D341Med (cell line): ENCODE data around the gene SLC9C1.
"Not testable (repeated sequence)": the region's sequence is repeated elsewhere in the genome, so short reads cannot be mapped to it uniquely, and the experiment has no call there.

ENCODE experiments used
- DNase-seq: peaks from one replicate; pipeline ENCODE4 v3.0.0; 2012; ENCODE audit warnings: low spot score

Gene SLC9C1

DNA sequence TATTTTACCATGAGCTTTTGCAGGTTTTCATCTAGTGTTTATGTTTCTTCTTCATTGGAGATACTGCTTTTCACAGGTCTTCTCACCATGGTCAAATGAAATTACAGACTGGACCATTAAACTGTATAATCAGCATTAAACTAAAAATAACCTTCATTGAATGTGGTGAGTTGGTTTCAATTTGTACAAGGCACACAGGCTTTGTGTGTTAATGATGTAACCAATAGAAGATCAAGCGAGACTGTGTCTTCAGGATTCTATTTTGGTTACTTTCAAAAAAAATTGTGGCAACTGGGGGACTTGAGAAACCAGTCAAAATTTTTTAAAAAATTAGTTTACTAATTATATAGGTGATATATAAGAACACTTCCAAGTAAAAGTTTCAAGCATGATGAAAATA is 106.7 kb downstream of the SLC9C1 start:
- DNase-seq: no peak

DNA sequence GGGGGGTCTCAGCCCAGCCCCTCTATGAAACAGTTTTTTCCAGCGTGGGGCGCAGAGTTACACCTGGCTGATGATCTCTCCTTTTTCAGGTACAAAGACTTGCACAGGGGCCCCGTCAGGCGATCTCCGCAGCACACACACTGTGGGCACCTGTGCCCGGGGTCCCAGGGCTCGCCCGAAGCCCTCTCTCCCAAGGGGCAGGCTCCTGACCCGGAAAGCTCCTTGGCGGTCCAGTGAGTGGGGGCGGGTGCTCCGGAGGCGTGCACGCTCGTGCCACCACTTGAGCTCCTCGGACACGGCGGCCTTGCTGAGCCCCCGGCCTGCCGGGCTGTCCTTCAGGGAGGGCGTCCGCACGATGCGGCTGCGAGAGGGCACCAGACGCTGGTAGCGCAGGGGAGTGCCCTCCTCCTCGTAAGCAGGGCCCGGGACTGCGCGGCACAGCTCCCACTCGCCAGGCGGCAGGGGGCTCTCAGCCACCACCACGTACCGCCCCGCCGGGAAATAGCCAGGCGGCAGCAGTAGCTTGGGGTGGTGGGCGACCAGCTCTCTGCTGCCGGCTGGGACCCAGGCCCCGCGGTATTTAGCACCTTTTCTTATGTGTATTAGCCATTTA is 108.5 kb downstream of the SLC9C1 start:
- not testable (repeated sequence) for DNase-seq

DNA sequence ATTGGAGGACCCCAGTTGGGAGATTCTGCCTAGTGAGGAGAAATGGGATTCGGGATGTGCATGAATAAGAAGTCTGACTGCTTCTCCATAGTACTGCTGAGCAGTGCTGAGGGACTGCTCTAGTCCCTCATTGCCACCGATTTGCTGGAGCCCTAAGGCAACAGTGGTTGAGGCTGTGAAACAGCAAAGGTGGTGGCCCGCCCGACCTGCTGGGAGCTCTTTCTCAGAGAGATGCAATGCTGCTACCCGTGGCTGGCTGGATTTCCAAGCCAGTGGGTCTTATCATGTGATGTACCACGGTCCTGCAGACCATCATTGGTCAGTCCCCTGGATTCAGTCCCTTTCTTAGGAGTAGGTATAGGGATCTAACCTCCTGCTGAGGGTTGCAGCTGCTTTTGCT is 118.4 kb downstream of the SLC9C1 start:
- DNase-seq: no peak

DNA sequence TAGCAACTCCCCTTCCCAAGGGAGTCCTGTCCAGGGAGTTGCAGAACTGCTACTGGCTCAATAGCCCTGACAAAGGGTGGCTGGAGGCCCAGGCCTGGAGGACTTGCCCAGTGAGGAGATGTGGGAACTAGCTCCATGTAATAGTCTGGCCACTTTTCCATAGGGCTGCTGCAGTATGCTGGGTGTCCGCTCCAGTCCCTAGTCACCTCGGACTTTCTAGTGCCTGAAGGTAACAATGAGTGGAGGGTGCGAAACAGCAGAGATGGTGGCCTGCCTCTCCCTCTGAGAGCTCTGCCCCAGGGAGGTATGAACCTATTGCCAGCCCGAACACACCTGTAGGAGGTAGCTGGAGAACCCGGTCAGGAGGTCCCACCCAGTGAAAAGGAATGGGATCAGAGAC is 119.0 kb downstream of the SLC9C1 start:
- DNase-seq: no peak

DNA sequence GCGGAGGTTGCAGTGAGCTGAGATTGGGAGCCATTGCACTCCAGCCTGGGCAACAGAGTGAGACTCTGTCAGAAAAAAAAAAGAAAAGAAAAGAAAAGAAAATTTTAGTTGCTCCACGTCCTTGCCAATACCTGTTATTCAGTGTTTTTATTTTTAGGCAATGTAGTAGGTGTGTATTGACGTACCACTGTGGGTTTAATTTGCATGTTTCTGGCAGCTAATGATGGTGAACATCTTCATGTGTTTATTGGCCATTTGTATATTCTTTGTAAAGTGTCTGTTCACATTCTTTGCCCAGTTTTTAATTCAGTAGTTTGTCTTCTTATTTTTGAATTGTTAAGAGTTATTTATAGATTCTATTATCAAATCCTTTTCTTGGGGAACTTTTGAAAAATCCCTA is 122.9 kb downstream of the SLC9C1 start:
- DNase-seq: no peak

DNA sequence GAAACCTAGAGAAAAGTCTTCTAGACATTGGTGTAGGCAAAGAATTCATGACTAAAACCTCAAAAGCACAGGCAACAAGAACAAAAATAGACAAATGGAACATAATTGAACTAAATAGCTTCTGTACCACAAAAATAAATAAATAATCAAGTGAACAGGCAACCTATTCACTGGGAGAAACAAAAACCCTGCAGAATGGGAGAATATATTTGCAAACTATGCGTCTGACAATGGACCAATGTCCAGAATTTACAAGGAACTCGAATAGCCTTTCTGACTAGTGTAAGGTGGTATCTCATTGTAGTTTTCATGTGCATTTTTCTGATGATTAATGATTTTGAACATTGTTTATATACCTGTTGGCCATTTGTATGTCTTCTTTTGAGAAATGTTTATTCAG is 124.0 kb downstream of the SLC9C1 start:
- no peak for DNase-seq

DNA sequence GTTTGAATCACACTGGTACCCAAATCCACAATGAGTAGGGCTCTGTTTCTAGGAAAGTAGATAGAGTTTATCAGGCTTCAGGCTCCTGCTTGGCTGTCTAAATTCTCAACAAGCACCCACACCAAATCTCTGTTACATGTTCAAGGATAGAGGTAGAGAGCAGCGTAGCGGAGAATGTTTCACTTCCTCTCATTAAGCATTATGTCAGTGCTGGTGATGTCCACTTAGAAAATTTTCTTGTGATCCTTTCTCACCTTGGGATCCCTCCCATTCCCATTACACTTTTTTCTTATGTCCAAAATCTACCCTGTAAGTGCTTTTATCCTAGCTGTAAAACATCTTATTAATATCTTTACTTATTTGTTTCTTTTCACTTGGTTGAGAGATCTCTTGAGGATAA is 126.3 kb downstream of the SLC9C1 start:
- no peak for DNase-seq

DNA sequence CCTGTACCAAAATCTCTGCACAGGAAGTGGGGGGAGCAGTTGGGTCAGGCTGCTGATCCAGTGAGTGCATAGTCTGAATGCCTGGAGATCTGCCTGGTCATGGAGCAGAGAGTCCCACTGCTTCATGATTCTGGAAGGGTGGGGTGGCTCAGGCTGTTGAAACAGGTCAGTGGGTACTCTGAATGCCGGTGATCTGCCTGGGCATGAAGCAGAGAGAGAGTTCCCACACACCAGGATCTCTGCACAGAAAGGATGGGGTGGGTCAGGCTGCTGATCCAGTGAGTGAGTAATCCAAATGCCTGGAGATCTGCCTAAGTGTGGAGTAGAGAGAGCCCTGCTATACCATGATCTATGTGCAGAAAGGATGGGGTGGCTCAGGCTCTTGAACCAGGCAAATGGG is 144.9 kb downstream of the SLC9C1 start:
- no peak for DNase-seq

DNA sequence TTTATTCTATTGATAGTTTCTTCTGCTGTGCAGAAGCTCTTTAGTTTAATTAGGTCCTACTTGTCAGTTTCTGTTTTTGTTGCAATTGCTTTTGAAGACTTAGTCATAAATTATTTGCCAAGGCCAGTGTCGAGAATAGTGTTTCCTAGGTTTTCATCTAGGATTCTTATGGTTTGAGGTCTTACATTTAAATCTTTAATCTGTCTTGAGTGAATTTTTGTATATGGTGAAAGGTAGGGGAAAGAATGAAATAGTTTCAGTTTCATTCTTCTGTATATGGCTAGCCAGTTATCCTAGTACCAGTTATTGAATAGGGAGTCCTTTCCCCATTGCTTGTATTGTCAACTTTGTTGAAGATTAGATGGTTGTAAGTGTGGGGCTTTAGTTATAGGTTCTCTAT is 150.3 kb downstream of the SLC9C1 start:
- no peak for DNase-seq

DNA sequence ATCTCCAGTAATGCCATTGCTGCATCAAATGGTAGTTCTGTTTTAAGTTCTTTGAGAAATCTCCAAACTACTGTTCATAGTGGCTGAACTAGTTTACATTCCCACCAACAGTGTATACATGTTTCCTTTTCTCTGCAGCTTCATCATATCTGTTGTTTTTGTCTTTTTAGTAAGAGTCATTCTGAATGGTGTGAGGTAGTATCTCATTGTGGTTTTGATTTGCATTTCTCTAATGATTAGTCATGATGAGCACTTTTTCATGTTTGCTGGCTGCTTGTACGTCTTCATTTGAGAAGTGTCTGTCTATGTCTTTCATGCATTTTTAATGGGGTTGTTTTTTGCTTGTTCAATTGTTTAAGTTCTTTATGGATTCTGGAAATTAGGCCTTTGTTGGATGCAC is 150.8 kb downstream of the SLC9C1 start:
- DNase-seq: no peak

DNA sequence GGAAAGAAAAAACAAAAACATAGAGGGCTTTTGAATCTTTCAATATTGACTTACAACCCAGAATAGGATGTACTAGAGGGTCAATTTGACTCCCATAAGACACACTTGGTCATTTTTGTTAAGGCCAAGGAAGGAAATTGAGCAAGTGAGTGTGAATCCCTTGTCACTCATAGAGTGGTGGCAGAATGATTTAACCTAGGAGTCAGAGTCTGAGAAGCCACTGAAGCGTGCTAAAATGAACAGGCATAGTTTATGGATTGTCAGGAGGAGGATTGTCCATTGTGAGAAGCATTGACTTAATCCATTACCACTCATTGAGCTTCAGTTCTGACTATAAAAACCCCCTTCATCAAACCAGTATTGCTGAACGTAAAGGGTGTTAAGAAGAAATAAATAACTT is 152.7 kb downstream of the SLC9C1 start:
- no peak for DNase-seq

DNA sequence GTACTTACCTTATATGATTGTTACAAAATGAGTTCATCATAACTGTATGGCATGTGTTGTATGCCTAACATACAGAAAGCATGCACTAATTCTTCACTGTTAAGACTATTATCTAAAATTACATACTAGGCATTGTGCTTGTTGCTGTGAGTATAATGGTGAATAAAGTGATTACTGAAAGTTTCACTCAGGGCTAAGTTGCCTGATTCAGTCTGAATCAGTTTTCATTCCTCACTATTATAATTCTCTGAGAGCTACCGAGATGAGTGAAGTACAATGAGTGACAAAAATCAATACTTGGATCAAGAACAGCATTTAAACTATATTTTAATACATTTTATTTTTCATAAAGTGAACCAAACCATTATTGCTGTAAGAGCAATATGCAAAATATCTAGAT is 153.4 kb downstream of the SLC9C1 start:
- no peak for DNase-seq

DNA sequence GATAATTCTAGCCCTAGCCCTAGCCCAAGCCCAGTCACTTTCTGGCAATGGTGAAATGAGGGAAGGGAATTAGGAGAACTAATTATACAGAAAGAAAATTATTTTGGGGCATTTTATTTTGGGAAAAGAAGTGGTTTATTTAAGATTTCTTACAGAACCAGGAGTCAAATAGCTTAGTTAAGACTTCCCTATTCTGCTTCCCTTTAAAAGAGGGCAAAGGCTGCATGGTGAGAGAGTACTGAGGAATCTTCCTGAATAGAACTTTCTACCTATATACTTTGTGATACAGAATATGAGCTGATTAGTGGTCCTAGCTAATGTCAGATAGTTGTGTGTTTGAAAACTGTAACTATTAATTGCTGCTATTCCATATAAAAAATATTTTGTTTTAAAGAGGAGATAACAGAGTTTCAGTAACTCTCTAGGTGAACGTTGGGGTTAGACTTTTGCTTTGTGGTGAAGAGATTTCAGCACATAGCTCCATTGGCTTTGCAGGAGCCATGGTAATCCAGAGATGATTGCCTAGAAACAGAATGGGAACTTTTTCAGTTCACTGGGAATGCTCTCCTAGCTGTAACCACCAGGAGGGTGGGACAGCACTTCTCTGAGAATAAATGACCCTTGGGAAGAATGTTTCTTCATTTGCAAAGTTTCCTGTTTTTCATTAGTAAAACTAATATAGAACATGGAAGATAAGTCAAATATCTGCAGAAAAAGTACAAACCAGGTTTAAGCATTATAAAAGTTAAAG is 155.6 kb downstream of the SLC9C1 start:
- DNase-seq: no peak

DNA sequence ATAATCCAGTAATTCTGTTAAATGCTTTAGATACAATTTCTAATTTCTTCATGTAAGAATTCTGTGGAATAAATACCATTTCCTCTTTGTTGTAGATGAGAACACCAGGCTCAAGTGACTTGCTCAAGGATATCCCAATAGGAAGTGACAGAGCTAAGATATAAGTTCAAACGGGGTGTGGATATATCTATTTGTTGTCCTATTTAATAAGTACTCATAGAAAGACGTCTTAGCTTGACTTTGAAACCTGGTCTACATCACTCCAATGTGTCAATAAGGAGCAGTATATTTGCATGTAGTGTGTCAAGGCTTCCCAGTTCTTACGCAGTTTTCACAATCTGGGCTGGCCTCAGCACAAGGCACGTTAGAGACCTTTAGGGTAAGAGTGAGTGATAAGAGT is 156.2 kb downstream of the SLC9C1 start:
- DNase-seq: no peak

DNA sequence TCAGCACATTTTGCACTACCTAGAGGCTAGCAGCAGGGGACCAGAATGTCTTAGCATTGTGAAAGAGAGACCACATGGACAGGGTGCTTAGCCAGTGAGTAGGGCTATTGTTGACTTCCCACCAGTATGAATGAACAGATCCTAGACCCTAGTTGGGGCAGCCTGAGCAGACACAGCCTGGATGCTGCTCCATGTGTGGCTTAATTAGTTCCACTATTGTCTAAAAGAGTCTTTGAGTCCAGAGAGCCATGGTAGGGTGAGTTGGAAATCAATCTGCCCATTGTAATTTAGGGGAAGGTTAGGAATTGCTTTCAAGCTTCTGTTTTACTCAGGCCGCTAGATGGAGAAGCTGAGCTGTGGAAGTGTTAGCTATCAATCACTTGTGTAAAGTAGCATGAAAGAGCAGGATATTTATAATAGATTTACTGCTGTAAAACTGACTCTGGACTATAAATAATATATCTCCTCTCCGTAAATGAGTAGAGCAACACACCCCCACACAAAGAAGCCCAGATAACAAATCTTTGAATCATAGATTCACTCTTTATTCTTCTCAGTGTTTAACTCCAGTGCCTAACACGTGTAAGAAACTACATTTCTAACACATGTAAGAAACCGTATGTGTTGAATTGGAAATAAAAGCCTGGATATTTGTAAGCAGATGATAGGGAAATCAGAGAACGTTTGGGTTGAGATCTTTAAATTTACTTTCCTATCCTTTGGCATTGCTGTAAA is 156.9 kb downstream of the SLC9C1 start:
- peak; percentile 37 for DNase-seq

DNA sequence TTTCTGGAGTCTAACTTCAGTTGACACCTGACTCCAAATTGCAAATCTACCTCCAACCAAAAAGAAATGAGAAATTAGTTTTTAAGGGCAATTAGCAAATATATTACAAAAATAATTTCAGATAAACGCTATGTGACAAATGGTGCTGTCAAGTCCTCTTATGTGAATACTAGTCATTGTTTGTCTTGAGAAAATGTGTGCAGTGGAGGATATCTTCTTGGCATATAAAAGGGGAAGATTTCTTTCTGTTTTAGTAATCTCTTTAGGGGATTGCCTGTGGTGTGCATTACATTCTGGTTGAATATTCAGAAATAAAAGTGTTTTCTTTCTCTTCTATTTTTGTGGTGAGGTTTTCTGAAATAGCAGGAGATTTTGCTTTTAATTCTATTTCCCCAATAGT is 158.0 kb downstream of the SLC9C1 start:
- no peak for DNase-seq

DNA sequence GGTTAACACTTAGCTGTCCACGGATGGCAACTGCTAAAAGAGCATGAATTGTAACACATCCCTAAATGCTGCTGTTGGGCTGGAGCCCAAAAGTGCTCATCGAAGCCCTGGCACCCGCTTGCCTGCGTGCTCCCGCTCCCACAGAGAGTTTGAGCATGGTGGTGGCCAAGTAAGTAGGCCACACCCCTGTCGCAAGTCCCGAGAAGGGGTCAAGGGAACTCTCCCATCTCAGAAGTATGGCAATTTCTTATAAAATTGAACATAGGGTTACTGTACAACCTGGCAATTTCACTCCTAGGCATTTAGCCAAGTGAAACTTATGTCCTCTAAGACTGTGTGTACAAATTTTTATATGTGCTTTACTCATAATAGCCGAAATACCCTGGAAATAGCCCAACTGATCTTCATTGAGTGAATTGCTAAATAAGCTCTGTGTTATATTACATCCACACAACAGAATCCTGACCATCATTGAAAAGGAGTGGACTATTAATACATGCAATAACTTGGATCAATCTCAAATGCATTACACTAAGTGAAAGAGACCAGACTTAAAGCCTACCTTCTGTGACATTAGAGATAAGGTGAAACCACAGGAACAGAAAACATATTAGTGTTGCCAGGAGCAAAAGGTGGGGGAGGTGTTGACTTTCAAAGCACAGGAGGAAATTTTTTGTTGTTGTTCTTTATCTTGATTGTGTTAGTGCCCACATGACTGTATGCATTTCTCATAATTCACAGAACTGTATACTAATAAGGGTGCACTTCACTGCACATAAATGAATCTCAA is 159.5 kb downstream of the SLC9C1 start:
- DNase-seq: no peak

DNA sequence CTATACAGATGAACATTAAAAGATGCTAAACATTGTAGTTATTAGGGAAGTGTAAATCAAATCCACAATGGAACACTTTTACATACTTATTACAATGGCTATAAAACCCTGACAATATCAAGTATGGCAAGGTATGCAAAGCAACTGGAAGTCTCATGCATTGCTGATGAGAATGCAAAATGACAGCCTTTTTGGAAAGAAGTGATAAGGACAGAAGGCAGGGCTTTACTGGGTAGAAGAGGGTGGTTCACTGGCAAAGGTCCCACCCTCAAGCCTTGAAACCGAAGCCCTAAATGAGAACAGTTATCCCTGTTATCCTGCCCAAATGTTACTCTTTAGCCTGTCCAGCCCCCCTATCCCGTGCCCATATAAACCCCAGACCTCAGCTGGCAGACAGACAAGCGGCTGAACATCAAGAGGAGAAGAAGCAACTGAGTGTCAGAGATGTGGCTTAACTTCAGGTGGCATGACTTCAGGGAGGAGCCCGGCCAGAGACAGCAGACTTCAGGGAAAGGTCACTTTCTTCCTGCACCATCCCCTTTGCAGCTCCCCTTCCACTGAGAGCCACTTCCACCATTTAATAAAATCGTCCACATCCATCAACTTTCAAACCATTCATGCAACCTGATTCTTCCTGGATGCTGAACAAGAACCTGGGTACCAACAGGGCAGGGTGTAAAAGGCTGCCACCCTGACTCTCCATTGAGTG is 160.2 kb downstream of the SLC9C1 start:
- no peak for DNase-seq

DNA sequence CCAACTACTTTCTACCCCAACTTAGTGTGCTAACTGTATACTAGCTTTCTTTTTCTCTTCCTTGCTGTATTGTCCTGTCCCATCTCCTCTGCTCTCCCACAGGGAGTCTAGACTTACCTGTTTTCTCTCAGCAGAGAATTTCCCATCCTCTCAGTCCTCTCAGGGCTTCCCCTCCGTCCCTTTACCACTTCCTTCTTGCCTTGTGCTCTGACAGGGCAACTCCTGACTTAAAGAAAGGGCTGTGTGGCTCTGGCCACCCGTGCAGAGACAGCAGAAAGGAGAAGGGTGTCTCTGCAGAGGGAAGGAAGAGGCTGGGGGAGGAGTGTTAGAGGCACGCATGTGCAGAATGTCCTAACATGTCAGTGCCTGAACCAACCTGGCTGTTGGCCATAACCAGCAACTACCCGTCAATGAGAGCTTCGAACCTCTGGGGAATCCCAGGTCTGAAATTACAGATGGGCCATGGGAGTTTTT is 161.0 kb downstream of the SLC9C1 start, which contains the start of gene GCSAM:
Gene GCSAM, minus strand, starts transcription at position 274 of the 474 bp plus-strand sequence. Its CDS starts 128 bp downstream, at position 146.
- no peak for DNase-seq

DNA sequence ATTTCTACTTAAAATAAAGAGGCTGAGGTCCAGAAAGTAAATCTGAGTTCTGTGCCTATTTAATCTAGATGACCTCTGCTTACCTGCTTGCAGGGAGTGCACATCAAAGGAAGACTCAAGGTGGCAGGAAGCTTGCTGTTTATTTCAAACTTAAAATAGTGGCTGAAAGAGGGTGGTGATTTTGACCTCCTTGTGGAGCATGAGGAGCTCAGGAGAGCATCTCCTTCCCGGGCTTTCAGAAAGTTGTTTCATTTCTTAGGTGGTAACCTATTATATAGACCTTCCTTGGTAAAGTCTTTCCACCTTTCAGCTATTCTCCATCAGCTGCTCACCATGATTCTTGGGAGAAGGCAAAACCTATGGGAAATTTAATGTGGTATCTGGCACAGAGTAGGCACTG is 161.5 kb downstream of the SLC9C1 start:
- DNase-seq: no peak

DNA sequence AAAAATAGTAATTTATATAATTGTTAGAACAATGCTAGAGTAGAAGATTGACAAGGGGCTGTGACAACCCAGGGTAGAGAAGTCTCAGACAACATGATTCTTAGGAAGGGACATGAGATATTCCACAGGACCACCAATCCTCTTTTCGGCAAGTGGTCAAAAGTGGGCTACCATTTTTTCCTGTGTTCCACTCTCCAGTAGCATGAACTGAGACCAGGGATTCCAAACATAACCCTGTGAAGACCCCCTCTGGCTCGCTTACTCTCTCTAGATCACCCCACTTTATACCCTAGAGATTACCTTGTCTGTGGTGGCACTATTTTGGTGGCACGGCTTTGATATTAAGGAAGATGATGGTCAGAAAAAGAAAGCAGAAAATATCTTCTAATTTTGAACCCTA is 161.9 kb downstream of the SLC9C1 start:
- no peak for DNase-seq

DNA sequence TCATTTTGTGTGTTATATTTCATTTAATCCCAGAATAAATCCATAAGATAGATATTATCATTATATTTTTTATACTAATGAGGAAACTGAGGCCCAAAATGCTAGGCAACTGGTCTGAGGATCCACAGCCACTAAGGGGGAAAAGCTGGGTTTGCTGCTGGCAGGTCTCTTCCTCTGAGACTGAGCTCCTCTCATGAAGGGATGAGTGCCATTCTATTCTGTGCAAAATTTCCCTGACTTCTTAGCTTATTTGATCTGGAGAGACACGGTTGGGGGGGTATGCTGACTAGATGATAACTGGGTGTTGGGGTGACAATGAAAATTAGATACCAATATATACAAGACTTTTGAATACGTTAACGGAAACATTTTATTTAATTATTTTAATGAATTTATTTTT is 162.9 kb downstream of the SLC9C1 start:
- no peak for DNase-seq
